ENCODE data around the gene ARHGAP22.

Gene ARHGAP22

DNA sequence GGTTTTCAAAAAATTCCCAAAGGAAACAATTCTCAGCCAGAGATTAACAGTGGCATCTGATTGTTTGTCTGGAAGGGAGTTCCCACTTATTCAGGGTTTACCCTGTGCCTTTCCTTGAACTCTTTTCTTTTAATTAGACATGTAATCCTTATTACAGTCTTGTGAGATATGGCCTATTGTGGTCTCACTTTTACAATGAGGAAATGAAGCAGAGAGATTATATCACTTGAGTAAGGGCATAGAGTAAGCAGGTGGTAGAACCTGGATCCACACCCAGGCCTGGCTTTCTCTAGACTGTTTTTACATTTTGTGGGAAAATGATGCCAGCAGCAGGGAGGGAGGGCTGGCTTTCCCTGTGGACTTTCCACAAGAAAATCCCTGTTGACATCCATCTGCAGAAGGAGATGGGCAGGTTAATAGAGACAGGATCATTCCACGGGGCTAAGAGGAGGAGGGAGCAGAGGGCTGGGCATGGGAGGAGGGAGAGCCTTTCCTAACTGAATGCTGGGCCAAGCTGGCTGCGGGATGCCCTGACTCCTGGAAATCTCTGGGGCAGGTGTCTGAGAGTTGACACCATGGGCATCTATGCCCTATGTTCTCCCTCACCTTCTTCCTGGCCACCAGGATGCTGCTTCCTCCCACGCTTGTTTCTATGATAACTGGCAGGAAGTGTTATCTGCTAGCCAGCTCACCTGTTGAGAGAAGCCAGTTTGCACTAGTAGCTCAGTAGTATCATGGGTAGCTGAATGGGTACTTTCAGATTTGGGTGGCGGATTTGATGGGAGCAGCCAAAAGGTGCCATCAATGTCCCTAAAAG lies 28.7 kb upstream of the ARHGAP22 start:
- DNase-seq, result no peak

DNA sequence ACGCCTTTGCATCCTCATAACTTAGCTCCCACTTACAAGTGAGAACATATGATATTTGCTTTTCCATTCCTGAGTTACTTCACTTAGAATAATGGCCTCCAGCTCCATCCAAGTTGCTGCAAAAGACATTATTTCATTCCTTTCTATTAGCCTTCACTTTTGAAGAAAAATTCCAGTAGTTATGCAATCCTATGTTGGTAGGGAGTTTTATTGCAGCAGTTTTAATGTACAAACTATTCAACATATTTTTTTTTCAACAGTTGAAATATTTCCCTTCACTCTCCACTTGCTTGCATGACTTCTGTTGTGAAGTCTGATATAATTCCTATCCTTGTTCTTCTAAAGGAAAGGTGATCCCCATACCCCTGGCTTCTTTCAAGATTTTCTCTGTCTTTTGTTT lies 27.3 kb upstream of the ARHGAP22 start:
- no peak for DNase-seq

DNA sequence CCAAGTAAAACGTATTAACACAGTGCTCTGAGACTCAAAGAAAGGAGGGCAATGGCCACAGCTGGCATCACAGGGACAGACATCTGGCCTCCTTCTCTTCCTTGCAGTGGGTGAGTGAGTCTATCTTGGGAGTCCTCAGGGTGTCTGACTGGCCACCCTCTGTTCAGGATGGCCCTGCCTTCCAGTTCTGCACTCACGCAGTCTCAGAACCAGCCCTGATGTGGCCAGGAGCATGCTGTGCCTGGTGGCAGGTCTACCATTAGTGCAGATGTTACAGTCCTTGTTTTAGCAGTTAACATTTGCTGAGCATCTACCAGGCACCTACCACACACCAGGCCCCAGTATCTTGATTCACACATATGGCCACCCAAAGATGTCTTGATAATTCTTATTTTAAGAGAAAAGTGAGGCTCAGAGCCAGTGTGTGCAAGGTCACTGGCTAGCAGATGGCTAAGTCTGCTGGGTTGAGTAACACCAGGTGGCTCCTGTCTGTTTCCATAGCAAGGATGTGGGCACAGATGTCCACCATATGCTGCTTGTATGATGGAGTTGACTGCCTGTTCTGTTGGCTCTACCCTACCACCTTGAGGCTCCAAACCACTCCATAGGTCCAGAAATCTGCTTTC lies 23.2 kb upstream of the ARHGAP22 start:
- no peak for DNase-seq

DNA sequence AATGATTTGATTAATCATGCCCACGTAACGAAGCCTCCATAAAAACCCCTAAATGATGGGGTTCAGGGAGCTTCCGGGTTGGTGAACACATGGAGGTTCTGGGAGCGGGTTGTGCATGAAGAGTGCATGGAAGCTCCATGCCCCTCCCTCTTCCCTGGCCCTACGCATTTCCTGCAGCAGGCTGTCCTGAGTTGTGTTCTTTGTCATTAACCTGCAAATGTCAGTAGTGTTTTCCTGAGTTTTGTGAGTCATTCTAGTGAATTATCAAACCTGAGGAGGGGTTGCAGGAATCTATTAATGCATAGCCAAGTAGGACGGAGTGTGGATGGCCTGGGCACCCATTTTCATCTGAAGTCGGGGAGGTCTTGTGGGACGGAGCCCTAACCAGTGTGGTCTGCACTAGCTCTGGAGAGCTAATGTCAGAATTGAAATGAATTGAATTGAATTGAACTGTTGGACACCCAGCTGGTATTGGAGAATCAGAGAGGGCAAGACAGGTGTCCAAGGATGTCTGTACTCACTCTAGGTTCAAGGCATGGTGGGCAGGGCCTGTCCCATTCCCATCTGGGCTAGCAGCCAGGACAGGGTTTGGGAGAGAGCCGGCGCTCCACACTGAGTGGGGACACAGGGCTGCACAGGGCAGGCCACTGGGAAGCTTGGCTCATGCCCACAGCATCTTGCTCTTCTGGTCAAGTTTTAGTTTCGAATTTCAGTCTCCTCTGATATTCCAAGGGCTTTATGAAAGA lies 22.3 kb upstream of the ARHGAP22 start:
- no peak for DNase-seq

DNA sequence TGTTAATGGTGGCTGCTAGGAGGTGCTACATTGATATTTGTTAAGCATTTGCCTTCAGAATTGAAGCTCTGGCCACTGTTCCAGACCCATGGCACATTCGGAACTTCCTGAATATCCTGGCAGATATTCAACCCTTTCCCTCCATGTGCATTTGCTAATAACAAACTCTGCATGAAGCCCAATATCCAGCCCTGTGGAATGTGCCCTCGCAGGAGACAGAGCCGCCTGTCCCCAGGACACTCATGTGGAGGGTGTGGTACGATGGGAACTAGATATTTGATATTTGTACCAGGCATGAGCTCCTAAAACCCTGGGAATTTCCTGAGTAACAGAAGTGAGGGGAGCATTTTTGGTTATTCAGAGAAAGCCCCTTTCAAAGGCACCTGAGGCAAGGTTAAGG lies 21.6 kb upstream of the ARHGAP22 start:
- no peak for DNase-seq

DNA sequence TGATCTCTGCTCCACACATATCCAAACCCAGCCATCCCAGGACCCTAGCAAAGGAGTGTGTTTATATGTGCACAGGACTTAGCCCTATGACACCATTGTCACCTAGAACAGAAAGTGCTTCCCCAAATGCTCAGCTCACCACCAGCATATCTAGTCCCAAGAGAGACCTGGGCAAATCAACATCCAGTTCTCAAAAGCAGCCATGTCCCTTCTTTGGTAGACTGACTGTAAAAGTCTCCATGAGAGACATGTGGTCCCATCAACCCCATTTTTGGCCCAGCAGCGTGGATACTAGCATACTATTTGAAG lies 20.9 kb upstream of the ARHGAP22 start:
- no peak for DNase-seq

DNA sequence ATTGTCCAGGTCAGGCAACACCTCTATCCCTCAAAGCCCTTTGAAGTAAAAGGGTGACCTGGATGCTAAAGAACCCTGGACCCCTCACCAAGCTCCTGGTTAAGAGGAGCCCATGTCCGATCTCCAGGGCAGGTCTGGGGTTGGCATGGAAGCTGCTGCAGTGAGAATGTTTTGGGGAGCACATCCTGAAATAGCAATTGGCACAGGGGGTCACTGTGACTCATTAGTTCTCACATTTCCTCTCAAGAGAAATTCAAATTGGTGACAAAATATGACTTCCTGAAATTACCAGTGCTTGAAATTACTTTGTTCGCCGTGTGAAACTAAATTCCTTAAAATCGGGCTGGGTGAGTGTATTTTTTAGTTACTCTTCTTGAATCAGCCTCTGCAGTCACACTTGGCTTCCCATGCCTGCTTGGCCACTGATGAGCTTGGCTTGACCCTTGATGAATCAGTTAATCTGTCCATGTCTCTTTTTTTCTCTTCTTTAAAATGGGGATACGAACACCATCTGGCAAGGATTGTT lies 18.8 kb upstream of the ARHGAP22 start:
- DNase-seq, result no peak

DNA sequence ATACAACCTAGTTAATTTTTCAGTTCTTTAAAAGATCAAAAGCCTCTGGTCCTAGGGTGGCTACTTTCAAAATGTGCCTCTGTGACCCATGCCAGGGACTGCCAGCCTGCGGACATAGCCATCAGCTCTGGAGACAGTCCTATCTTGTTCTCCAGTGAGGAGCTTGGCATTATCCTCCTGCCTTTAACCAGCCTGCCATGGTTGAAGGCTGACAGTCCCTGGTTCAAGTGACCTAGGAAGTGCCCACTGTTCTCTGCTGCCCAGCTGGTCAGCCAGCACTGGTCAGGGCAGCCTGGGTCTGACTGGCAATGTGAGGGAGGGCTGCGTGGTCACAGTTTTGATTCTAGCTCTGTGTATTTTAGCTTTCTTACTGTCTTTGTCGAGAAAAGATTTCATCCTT lies 18.1 kb upstream of the ARHGAP22 start:
- no peak for DNase-seq

DNA sequence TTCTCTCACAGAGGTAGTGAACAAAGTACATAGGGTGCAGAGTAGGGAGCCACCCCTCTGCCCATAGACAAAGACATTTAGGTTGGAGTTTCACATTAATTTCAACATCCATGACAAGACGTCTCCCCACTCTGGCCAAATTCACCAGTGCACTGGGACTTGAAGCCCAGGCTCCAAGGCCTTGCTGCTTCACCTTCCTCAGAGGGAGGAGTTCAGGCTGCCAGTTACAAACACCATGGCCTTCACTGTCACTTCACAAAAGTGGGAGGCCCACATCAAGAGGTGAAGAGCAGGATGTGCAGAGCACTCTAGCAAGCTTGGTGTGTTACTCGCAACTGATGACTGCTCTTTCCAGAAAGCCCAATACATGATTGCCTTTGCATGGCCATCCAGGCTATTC lies 15.8 kb upstream of the ARHGAP22 start:
- no peak for DNase-seq

DNA sequence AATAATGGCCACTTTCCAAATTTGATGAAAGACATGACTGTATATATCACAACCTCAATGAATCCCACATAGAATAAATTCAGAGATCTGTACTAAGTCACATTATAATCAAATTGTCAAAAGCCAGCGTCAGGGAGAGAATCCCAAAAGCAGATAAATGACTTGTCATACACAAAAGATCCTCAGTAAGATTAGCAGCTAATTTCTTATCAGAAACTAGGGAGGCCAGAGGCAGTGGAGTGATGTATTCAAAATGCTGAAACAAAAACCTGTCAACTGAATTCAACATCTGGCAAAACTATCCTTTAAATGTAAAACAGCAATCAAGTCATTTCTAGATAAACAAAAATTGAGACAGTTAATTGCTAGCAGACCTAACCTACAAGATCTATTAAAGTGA lies 11.6 kb upstream of the ARHGAP22 start:
- no peak for DNase-seq

DNA sequence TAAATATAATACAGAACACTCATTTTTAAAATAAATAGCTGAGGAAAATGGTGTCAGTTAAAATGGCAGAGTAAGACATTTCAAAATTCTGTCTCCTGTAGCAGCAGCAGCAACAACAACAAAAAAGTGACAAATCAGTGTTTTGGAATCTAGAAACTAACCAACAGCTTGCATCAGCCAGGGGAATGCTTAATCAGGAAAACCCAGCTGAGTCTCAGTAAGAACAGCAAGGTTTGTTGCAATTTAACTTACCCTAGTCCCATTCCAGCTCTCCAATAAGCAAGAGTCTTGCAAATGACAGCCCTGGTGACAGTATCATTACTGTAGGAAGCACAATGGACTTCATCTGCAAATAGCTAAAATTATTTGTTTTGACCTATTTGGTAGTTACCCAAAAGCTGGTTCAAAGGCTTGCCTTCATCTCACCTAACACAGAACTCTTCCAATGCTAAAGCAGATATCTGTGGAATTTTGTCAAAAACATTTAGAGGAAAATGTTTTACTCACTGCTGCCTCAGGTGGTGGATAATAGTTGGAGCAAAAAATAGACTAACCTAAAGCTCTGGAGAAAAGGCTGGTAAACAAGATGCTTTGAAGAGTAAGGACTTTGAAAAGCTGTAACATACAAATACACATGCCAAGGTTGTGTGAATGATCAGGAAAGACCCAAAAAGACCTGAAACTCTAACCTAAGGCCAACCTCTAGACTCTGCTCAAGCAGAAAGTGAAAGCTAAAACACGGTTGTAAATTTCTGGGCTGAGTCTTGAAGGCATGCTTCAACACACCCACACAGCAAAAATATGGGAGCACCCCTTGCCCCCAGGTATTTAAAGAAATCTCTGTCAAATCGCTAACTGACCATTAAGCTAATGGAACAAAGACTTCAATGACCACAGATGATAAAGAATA lies 9.9 kb upstream of the ARHGAP22 start:
- DNase-seq, result no peak

DNA sequence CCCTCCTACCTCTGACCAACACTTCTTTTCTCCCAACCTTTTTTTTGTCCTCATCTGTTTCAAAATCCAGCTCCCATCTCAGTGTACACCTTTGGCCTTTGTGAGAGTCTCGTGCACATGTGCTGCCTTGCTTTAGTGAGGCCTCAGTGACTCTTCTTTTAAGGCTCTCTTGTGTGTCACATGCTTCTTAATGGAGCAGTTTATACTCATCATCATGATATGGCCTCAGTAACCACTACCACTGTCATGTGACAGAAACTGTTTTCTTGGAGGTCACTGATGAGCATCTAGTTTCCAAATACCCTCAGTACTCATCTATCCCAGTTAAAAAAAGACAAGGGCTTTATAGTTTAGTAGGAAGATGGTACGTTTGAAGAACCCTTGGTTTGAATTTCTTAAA lies 8.1 kb upstream of the ARHGAP22 start:
- DNase-seq, result no peak

DNA sequence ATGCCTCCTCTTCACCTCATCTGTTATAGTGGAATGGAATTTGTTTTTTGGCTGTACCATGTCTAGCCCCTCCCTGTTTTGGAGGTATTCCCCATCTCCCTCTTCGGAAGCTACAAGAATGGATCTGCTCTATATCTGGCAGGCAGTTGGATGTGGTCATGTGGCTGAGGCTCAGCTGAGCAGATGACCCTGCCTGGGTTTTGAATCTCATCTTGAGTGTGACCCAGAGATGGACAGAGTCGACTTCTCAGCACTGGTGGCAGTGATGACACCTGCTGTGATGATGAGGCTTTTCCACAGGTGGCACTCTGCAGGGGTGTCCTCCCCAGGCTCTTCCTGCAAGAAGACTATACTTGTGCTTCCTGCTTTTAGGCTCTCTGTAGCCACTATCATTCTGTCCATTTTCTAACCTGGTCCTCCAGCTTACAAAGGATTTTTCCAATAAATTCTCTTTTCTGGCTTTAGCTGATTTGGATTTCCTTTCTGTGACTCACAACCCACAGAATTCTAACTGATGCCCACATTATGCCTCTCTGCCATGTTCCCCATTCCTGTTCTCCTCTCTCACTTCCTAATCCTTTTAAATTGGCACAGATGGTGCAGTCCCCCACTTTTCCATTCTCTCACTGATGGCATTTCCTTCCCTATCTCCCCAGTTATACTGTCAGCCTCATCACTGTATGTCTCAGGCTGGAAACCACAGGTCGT lies 7.5 kb upstream of the ARHGAP22 start:
- DNase-seq, result no peak

DNA sequence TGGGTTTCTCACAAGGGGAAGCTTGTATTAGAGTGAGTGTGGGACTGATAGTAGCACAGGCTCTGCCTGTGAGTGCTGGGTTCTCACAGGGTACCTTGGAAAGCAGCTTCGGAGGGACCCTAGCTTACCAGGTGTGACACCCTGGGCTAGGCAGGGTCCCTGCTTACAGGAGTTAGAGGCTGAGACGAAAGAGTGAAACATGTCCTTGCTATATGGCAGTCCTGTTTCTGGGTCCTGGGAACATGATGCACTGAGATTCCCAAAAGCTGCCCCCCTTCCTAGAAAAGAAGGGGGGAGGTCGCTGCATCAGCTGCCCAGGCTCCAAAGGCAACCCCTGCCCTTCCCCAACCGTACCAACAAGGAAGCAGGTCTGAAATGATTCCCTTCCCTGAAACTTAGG lies 6.3 kb upstream of the ARHGAP22 start:
- DNase-seq, result no peak

DNA sequence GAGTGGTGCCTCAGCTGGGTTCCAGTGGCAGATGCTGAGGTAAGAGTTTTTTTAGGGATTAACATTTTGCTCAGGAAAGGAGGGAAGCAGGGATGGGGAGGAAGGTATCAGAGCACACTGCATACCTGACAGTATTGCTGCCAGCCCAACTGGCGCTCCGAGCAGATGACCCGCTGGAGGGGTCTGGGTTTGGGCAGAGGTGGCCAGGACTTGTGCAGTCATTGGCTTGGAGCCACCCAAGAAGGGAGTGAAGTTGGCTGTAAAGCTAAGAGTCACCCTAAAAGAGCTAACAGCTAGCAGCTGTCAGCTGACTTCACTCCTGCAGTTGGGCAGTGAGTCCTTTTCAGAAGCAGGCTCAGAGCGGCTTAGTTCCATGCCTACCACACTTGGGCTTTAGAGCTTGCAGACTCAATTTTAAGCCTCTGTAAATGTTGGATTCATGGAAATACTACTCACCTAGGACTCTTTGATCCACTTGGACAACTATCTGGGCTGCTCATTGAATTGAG lies 5.8 kb upstream of the ARHGAP22 start:
- DNase-seq, result no peak

DNA sequence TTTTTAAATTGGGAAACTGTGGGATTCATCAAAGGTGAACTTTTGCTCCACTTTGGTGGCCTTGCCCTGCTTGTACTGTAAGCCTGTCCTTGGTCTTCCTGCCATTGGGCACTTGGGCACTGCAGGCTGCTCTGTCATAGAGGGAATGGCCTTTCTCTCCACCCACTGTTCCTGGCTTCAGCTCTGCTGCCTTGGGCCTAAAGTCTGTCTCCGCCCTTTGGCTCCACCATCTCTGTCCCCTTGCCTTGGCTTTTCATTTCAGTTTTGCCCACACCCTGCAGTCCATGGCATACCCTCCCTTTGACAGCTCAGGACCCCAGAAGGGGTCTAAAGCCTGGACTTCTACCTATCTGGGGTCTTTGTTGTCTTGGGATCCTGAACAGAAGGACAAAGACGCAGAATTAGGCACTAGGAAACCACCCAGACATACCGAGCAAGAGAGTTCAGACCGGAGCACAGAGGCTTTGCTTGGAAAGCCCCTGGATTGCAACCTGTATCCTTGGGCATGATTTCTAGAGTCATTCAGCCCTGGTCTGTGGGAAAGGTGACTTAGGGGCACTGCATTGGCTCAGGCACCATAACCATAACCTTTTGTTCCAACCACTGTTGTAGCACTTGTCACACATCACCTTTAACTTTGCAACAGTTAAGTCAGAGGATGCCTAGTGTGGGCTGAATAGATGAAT lies 5.2 kb upstream of the ARHGAP22 start:
- no peak for DNase-seq

DNA sequence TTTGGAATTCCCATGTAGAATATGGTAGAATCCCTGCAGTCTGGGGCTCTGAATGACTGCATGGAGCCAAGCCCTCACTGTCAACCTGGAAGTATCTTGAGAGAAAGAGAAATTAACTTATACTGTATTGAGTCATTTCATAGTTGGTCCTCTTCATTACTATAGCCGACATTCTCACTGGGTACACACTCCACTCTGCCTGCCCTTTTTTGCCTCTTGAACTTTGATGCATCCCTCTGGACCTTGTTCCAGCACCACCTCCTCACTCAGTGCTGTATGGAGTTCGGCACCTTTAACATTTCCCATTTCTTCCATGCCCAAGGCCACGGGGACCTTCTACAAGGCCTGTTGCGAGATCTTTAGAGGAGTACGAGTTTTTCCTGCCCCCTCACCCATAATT lies 4.6 kb upstream of the ARHGAP22 start:
- no peak for DNase-seq

DNA sequence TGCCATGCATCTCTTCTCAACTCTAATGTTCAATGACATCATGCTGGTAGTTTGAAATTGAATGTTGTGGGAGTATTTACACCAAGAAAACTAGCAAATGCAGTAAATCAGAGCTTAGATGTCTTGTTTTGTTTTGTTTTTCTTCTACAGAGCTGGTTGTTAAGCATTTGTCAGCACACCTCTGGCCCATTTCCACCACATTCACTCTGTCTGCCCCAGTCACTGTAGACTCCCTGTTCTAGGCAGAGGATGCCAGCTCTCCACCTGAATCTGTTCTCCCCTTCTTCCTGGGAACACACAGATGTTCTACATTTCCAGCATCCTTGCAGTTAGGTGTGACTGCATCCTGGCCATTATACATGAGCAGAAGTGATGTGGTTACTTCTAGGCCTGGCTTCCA lies 4.1 kb upstream of the ARHGAP22 start:
- DNase-seq, result no peak

DNA sequence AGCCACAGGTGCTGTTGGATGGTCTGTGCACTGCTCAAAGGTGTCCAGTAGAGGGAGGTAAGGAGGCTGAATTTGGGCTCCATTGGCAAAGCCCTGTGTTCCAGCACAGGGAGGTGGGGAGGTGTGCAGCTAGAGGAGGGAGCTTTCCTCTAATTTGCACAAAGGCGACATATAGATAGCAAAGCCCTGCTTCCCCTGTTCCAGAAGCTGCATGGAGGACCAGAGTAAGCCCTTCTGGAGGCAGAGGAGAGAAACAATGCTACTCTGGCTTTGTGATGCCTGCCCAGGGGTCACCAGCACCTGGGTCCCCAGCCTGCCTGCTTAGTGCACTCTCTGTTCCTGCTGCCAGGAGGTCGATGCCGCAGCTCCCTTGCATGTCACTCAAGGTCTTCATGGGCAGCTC lies 3.4 kb upstream of the ARHGAP22 start:
- peak in 1 of 4 experiments; percentile 8 for DNase-seq

DNA sequence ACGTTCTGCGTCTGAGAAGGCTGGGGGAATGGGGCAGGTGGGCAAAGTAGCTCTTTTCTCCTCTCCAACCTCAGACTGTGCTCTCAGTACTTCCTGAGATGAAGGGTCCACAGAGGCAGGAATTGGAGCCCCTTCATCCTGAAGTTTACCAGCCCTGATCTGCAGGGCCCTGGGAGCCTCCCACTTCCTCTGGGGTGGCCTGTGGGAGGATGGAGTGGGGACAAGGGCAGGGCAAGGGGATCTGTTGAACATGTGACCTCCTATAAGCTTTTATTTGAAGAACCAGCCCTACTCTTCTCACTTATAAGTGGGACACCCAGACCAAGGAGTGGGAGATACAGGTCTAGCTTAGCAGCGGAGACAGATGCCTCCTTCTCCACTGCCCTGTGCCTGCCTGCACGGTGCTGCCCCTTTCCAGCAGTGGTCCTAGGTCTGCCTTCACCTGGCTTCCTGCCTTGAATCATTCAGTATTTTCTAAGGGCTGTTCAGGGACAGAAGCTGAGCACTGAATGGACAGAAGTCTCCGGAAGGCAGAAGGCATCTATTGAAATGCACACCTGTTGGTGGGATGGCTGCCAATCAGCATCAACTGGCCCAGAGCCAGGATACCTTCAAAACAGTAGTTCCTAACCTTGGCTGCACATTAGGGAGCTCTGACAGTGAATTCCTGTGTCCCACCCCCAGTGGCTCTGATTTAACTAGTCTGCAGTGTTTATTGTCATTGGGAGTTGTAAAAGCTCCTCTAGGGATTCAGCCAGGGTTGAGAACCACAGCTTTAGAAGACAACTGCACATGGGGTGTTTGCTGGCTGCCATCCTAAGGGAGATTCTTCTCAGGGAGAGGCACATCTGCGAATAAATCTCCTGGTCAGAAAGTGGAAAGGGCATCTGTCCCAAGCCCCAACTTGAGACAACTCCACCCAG lies 2.7 kb upstream of the ARHGAP22 start:
- DNase-seq, result no peak
